Tongue (tissue), 2 donors: Measurements from ENCODE around the gene XRCC5. TPM values are rescaled to one million over a fixed set of nuclear protein-coding genes. Genes with fewer than 3 reads are reported as not detected.
A peak's percentile ranks its signal among the peaks of the same experiment; 100 is the strongest.
"Not testable (repeated sequence)": the region's sequence is repeated elsewhere in the genome, so short reads cannot be mapped to it uniquely, and the experiment has no call there.

Source experiments
- DNase-seq: peaks from one replicate; pipeline ENCODE4 v3.0.0-alpha.2; 2015
- total RNA-seq: library from RNA; depleted of rRNA; stranded (reverse); fragments of >200 nt; gene quantifications from one replicate; pipeline ENCODE4 v1.2.3, GENCODE V29; 2014

XRCC5 gene
- total RNA-seq, 1 donor from 2014 or later: 210 TPM

- no peak for DNase-seq
Observed at GRCh38 chr2:216118474-216118873, 9.3 kb downstream of the XRCC5 start.

GRCh38 chr2:216119146-216119545 lies 10.0 kb downstream of the XRCC5 start:
- no peak for DNase-seq

GRCh38 chr2:216119986-216120385 lies 10.8 kb downstream of the XRCC5 start:
- no peak for DNase-seq

GRCh38 chr2:216121255-216121654 lies 12.1 kb downstream of the XRCC5 start:
- DNase-seq: no peak

- no peak for DNase-seq
Observed at GRCh38 chr2:216126943-216127342, 17.8 kb downstream of the XRCC5 start.

GRCh38 chr2:216130346-216130971 lies 21.3 kb downstream of the XRCC5 start:
- DNase-seq: peak; percentile 24

GRCh38 chr2:216131175-216131926 lies 22.2 kb downstream of the XRCC5 start:
- no peak for DNase-seq

- no peak for DNase-seq
Observed at GRCh38 chr2:216132585-216132984, 23.4 kb downstream of the XRCC5 start.

- no peak for DNase-seq
Observed at GRCh38 chr2:216133397-216133796, 24.2 kb downstream of the XRCC5 start.

- no peak for DNase-seq
Observed at GRCh38 chr2:216134958-216135541, 25.9 kb downstream of the XRCC5 start.

- DNase-seq: no peak
Observed at GRCh38 chr2:216139884-216140283, 30.7 kb downstream of the XRCC5 start.

GRCh38 chr2:216141516-216141915 lies 32.4 kb downstream of the XRCC5 start:
- DNase-seq: not testable (repeated sequence)

GRCh38 chr2:216142540-216142939 lies 33.4 kb downstream of the XRCC5 start:
- no peak for DNase-seq

GRCh38 chr2:216144372-216144771 lies 35.2 kb downstream of the XRCC5 start:
- no peak for DNase-seq

- DNase-seq: no peak
Observed at GRCh38 chr2:216144857-216145256, 35.7 kb downstream of the XRCC5 start.

GRCh38 chr2:216146573-216146972 lies 37.4 kb downstream of the XRCC5 start:
- DNase-seq: no peak

GRCh38 chr2:216147172-216148131 lies 38.3 kb downstream of the XRCC5 start:
- no peak for DNase-seq

GRCh38 chr2:216148983-216149382 lies 39.8 kb downstream of the XRCC5 start:
- no peak for DNase-seq

- DNase-seq: no peak
Observed at GRCh38 chr2:216149741-216150140, 40.6 kb downstream of the XRCC5 start.

- DNase-seq: no peak
Observed at GRCh38 chr2:216151313-216152025, 42.3 kb downstream of the XRCC5 start.

GRCh38 chr2:216155954-216156353 lies 46.8 kb downstream of the XRCC5 start:
- DNase-seq: no peak

- no peak for DNase-seq
Observed at GRCh38 chr2:216156822-216157221, 47.7 kb downstream of the XRCC5 start.
